Endothelial cell of umbilical vein (primary cell): ENCODE measurements around the gene PSMC4. TPM values are rescaled to one million over a fixed set of nuclear protein-coding genes. Genes with fewer than 3 reads are reported as not detected.

Experiments used
- BruUV-seq: library from RNA; stranded (reverse); fragments of 400-500 nt; replicated peaks from 2 replicates; lab custom pipeline; 2021; lab: Mats Ljungman, UMichigan
- CTCF ChIA-PET: fragments of 300-600, 350-600 bp; sonication (Branson Sonifier 250); formaldehyde crosslinking; loops from one replicate; lab custom pipeline; 2021; ENCODE audit warnings: antibody characterized with exemption, inconsistent platforms; lab: Charles Lee
- POLR2A ChIA-PET: fragments of 300-600, 350-600 bp; sonication (Branson Sonifier 250); formaldehyde crosslinking; loops from one replicate; lab custom pipeline; 2021; ENCODE audit warnings: antibody characterized with exemption, inconsistent platforms; lab: Charles Lee
- DNase-seq: peaks from one replicate; pipeline ENCODE4 v3.0.0-alpha.2; 2011; ENCODE audit warnings: low read depth, low spot score
- FAIRE-seq: peaks from 2 replicates; lab custom pipeline; 2011; peaks lifted over from hg19 to GRCh38; lab: Jason Lieb, UNC
- H2AFZ ChIP-seq: 2 replicates; pipeline ENCODE4 v1.6.0; 2012; ENCODE audit warnings: low read depth, low read length, control low read depth, inconsistent platforms
- H3K27ac ChIP-seq: 2 replicates; pipeline ENCODE4 v1.5.1; 2011; ENCODE audit warnings: low read depth, mild to moderate bottlenecking, control low read depth, low read length, moderate library complexity; ENCODE audit not compliant: insufficient read depth
- H3K27me3 ChIP-seq, 2 experiments: 2 replicates each; pipeline versions ENCODE4 v1.6.0 to v1.6.1; 2011; ENCODE audit warnings: low read length in 2 of 2, mixed read lengths in 1 of 2; ENCODE audit not compliant: control insufficient read depth in 2 of 2, insufficient read depth in 2 of 2
- H3K36me3 ChIP-seq, 2 experiments: 2 replicates in 1 of 2; 3 replicates in 1 of 2; pipeline ENCODE4 v1.5.1; 2011; ENCODE audit warnings: low read length in 2 of 2, mild to moderate bottlenecking in 1 of 2, moderate library complexity in 1 of 2; ENCODE audit not compliant: control insufficient read depth in 2 of 2, insufficient read depth in 2 of 2; ENCODE audit errors: extremely low read depth in 1 of 2
- H3K4me1 ChIP-seq: 3 replicates; pipeline ENCODE4 v1.5.1; 2011; ENCODE audit warnings: mild to moderate bottlenecking, low read length; ENCODE audit not compliant: control insufficient read depth, insufficient read depth; ENCODE audit errors: extremely low read depth
- H3K4me2 ChIP-seq: 2 replicates; pipeline ENCODE4 v1.6.1; 2011; ENCODE audit warnings: low read length, control low read depth, mixed read lengths; ENCODE audit not compliant: insufficient read depth
- H3K4me3 ChIP-seq, 3 experiments: fragments of 200-600 bp in 1 of 3; sonication (generic), shearing (Covaris generic) in 1 of 3; replicated peaks in 1 of 3; 2 replicates each; pipeline ENCODE4 v1.5.1; 2011 to 2016; ENCODE audit warnings: control low read depth in 3 of 3, low read length in 3 of 3, mild to moderate bottlenecking in 2 of 3, inconsistent platforms in 1 of 3, low read depth in 1 of 3, moderate library complexity in 1 of 3; ENCODE audit not compliant: insufficient read depth in 1 of 3
- H3K79me2 ChIP-seq: 2 replicates; pipeline ENCODE4 v1.6.0; 2012; ENCODE audit warnings: low read length, inconsistent platforms; ENCODE audit not compliant: control insufficient read depth, insufficient read depth
- H3K9ac ChIP-seq: replicated peaks from 2 replicates; pipeline ENCODE3; 2011; ENCODE audit warnings: low read length, control low read depth; ENCODE audit not compliant: insufficient read depth; ENCODE audit errors: extremely low read depth
- H3K9me1 ChIP-seq: replicated peaks from 3 replicates; pipeline ENCODE4 v1.6.0; 2011; ENCODE audit warnings: mild to moderate bottlenecking, low read length; ENCODE audit not compliant: control insufficient read depth, insufficient read depth; ENCODE audit errors: extremely low read depth
- H3K9me3 ChIP-seq: replicated peaks from 2 replicates; pipeline ENCODE4 v1.5.1; 2012; ENCODE audit warnings: low read length, inconsistent platforms; ENCODE audit not compliant: control insufficient read depth, insufficient read depth
- H4K20me1 ChIP-seq: replicated peaks from 2 replicates; pipeline ENCODE3; 2011; ENCODE audit warnings: mild to moderate bottlenecking, low read length; ENCODE audit not compliant: control insufficient read depth, insufficient read depth; ENCODE audit errors: extremely low read depth
- CTCF ChIP-seq, 2 donors: IDR thresholded peaks; 1 replicate in 1 of 2; 2 replicates in 1 of 2; pipeline ENCODE4 v1.5.1; 2011; ENCODE audit warnings: low read length in 2 of 2, mild to moderate bottlenecking in 2 of 2, moderate library complexity in 2 of 2, control low read depth in 1 of 2, inconsistent platforms in 1 of 2, low read depth in 1 of 2; ENCODE audit not compliant: insufficient read depth in 1 of 2; ENCODE audit errors: extremely low read depth in 1 of 2
- EZH2 ChIP-seq: IDR thresholded peaks from 2 replicates; pipeline ENCODE4 v1.6.1; 2012; ENCODE audit warnings: borderline replicate concordance, low read depth, mild to moderate bottlenecking, moderate library complexity, low read length, inconsistent platforms; ENCODE audit not compliant: severe bottlenecking
- FOS ChIP-seq: IDR thresholded peaks from 2 replicates; pipeline ENCODE4 v1.6.1; 2011; ENCODE audit warnings: mild to moderate bottlenecking, low read length, moderate library complexity, borderline replicate concordance; ENCODE audit not compliant: insufficient read depth
- GATA2 ChIP-seq: IDR thresholded peaks from 2 replicates; pipeline ENCODE4 v1.7.0; 2011; ENCODE audit warnings: low read depth, mild to moderate bottlenecking, moderate library complexity, mixed read lengths, low read length; ENCODE audit not compliant: insufficient read length, insufficient read depth
- JUN ChIP-seq: IDR thresholded peaks from 2 replicates; pipeline ENCODE4 v1.6.1; 2011; ENCODE audit warnings: borderline replicate concordance, low read depth; ENCODE audit not compliant: insufficient read length, insufficient read depth
- MAX ChIP-seq: IDR thresholded peaks from 2 replicates; pipeline ENCODE4 v1.6.1; 2011; ENCODE audit not compliant: insufficient read depth, insufficient read length
- MYC ChIP-seq: IDR thresholded peaks from one replicate; pipeline ENCODE4 v1.6.1; 2011; ENCODE audit warnings: mild to moderate bottlenecking, low read depth, low read length
- POLR2A ChIP-seq: IDR thresholded peaks from 2 replicates; pipeline ENCODE4 v1.6.1; 2012; ENCODE audit warnings: low read depth, mild to moderate bottlenecking, control low read depth, low read length
- POLR2AphosphoS5 ChIP-seq: IDR thresholded peaks from 2 replicates; pipeline ENCODE4 v1.6.1; 2012; ENCODE audit warnings: low read depth, mild to moderate bottlenecking, control low read depth, low read length, moderate library complexity; ENCODE audit not compliant: insufficient read depth
- dilution Hi-C: fragments of 300-500 bp; cut with MboI; formaldehyde crosslinking; loops from one replicate; pipeline ENCODE4 v1.15.0; 2019; ENCODE audit warnings: low sequenced_read_pairs; ENCODE audit not compliant: extremely low pct_ligation_motif_present
- intact Hi-C: fragments of 100-400 bp; cut with micrococcal nuclease; formaldehyde crosslinking; loops from one replicate; pipeline ENCODE4 v1.10.0; 2022
- polyA plus RNA-seq, 4 experiments: library from polyadenylated mRNA; depleted of rRNA in 3 of 4; stranded (reverse) in 3 of 4; unstranded in 1 of 4; fragments of >200 nt; gene quantifications; 2 replicates each; pipeline versions ENCODE4 v1.2.1 to v1.2.3, GENCODE V29; 2011 to 2012; ENCODE audit warnings: missing spikeins in 1 of 4
- total RNA-seq: library from RNA; stranded (reverse); gene quantifications from 2 replicates; pipeline ENCODE4 v1.2.3, GENCODE V29; 2021

The PSMC4 gene
- total and polyA plus RNA-seq, 2 donors (not counting 3 experiments of a cell fraction or from before 2014, with no cell fraction given), result 110 to 114 TPM

GRCh38 chr19:40026597-40026970, 55.6 kb downstream of the PSMC4 start:
- Histone ChIP-seq H4K20me1 (no peaks in the 10 kb centered on the region), H3K9ac (no peak overlapping the region), H2AFZ (no peak overlapping the region), H3K36me3 (no peaks in the 10 kb centered on the region), H3K4me2 (no peak overlapping the region), H3K9me3 (peaks cover 12% of the 10 kb centered on the region), H3K4me3 (no peak overlapping the region), H3K27ac (no peak overlapping the region), H3K27me3 (no peaks in the 10 kb centered on the region), H3K79me2 (no peaks in the 10 kb centered on the region), H3K4me1 (no peaks in the 10 kb centered on the region), H3K9me1 (no peaks in the 10 kb centered on the region)
- FAIRE-seq (no peak), DNase-seq (no peak)
- POLR2A ChIA-PET, result no interaction called here
- TF ChIP-seq JUN (no peak), MAX (no peak), POLR2A (no peak), POLR2AphosphoS5 (no peak), EZH2 (no peak), CTCF (IDR thresholded peaks at IDR 0.05; ENCODE audit: extremely low read depth in 1 of 2, insufficient read depth in 1 of 2, low read depth in 1 of 2, low read length in 2 of 2) (no peak), GATA2 (no peak), FOS (no peak), MYC (no peak)
- no TSS peak for BruUV-seq
- dilution Hi-C loops (no loop called here), intact Hi-C loops (no loop called here)
- CTCF ChIA-PET, result no interaction called here

Other genes starting within 250 kb of the PSMC4 start
- not detected in 2 replicates for gene CLC, start 233.1 kb upstream of the PSMC4 start, total RNA-seq
- gene CLC, start 233.1 kb upstream of the PSMC4 start, polyA plus RNA-seq, result not detected in 2 replicates
- not detected in 2 replicates for gene LEUTX, start 192.3 kb upstream of the PSMC4 start, total RNA-seq
- not detected in 2 replicates for gene LEUTX, start 192.3 kb upstream of the PSMC4 start, polyA plus RNA-seq
- 26.8 and 30.8 TPM in 2 replicates for gene DYRK1B, start 137.0 kb upstream of the PSMC4 start, total RNA-seq
- gene DYRK1B, start 137.0 kb upstream of the PSMC4 start, polyA plus RNA-seq, result 17.7 and 19.0 TPM in 2 replicates
- 271 and 277 TPM in 2 replicates for gene FBL, start 124.8 kb upstream of the PSMC4 start, total RNA-seq
- gene FBL, start 124.8 kb upstream of the PSMC4 start, polyA plus RNA-seq, result 407 and 473 TPM in 2 replicates
- gene FCGBP, start 36.5 kb upstream of the PSMC4 start, total RNA-seq, result not detected in 2 replicates
- 0.01 and 0.03 TPM in 2 replicates for gene FCGBP, start 36.5 kb upstream of the PSMC4 start, polyA plus RNA-seq
- 4.3 and 4.4 TPM in 2 replicates for gene ZNF546, start 25.9 kb downstream of the PSMC4 start, total RNA-seq
- 0.33 and 1.0 TPM in 2 replicates for gene ZNF546, start 25.9 kb downstream of the PSMC4 start, polyA plus RNA-seq
- gene ZNF780B, start 85.1 kb downstream of the PSMC4 start, total RNA-seq, result 13.0 and 13.5 TPM in 2 replicates
- 2.6 and 2.8 TPM in 2 replicates for gene ZNF780B, start 85.1 kb downstream of the PSMC4 start, polyA plus RNA-seq
- 9.9 and 11.6 TPM in 2 replicates for gene ZNF780A, start 119.8 kb downstream of the PSMC4 start, total RNA-seq
- gene ZNF780A, start 119.8 kb downstream of the PSMC4 start, polyA plus RNA-seq, result 5.9 and 7.3 TPM in 2 replicates
- gene MAP3K10, start 220.3 kb downstream of the PSMC4 start, total RNA-seq, result 16.5 and 19.4 TPM in 2 replicates
- 6.3 and 7.7 TPM in 2 replicates for gene MAP3K10, start 220.3 kb downstream of the PSMC4 start, polyA plus RNA-seq
- gene TTC9B, start 247.2 kb downstream of the PSMC4 start, total RNA-seq, result not detected in 2 replicates
- not detected in 2 replicates for gene TTC9B, start 247.2 kb downstream of the PSMC4 start, polyA plus RNA-seq